Measurements from ENCODE around the gene CRYBA1.

- no peak for TF ChIP-seq CTCF (IDR thresholded peaks at IDR 0.05)
- TF ChIP-seq POLR2A (IDR thresholded peaks at IDR 0.05) = no peak
- no peak for TF ChIP-seq POLR2AphosphoS5 (IDR thresholded peaks at IDR 0.05)
These were observed 47.9 kb downstream of the CRYBA1 start for GRCh38 chr17:29294580-29294900.
